GM21786 (cell line): ENCODE data around the gene CHCHD1.
A peak's percentile ranks its signal among the peaks of the same experiment; 100 is the strongest.
"Not testable (repeated sequence)": the region's sequence is repeated elsewhere in the genome, so short reads cannot be mapped to it uniquely, and the experiment has no call there.

Source experiments
- ATAC-seq: cut with Tn5 transposase; IDR thresholded peaks from one replicate; pipeline ENCODE4 v1.9.1; 2021; ENCODE audit not compliant: unreplicated experiment

CHCHD1 gene

DNA sequence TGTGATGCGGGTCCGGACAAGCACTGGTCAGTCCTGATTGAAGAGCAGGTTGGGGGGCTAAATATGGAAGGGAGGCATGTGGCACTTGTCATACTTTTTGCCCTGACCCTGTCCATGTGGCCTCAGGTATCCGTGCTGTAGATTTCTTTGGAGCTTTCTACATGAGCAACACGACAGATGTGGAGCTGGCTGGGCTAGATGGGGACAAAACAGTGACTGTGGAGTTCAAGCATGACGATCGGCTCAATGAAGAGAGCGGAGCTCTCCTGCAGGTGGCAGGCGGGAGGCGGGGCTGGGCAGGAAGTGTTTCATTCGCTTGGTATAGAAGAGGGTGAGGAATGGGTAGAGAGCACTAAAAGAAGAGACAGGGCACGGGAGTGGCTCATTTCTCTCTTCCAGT, 13.0 kb upstream of the CHCHD1 start:
- no peak for ATAC-seq

DNA sequence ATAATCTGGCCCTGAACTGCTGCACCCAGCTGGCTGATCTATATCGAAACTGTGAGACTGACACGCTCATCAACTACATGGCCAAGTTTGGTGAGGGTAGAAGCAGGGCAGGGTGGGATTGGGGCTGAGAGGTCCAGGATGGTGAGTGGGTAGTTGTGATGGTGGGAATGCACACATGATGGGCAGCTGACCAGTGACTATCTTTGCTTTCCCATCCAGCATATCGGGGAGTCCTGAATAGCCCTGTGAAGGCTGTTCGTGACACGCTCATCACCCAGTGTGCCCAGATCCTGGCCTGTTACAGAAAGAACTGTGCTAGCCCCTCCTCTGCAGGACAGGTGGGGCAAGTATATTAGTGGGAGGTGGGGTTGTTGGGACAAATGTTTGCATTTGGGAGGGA, 12.5 kb upstream of the CHCHD1 start:
- ATAC-seq = no peak

DNA sequence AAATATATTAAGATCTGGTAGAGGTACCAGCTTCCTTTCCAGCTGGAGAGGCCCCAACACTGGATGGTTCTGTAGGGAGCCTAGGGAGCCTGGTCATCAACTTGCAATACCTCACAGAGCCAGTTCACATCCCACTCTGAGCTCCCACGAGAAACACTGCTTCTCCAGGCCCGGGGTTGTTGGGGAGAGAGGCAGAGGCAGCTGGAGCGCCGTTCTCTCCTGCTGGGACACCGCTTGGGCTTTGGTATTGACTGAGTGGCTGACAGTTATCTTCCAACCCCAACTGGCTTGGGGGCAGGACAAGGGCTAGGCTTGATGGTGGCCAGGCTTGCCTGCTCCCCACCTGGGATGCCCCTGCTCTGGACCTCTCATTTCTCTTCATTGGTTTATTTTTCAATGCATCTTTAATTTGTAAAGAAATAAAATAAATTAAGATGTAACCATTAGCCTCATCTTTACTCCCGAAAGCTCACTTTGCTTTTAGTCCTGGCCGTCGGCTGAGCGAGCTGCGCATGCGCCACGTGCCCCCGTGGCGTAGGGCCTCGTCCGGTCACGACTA, 10.0 kb upstream of the CHCHD1 start:
- ATAC-seq = no peak

DNA sequence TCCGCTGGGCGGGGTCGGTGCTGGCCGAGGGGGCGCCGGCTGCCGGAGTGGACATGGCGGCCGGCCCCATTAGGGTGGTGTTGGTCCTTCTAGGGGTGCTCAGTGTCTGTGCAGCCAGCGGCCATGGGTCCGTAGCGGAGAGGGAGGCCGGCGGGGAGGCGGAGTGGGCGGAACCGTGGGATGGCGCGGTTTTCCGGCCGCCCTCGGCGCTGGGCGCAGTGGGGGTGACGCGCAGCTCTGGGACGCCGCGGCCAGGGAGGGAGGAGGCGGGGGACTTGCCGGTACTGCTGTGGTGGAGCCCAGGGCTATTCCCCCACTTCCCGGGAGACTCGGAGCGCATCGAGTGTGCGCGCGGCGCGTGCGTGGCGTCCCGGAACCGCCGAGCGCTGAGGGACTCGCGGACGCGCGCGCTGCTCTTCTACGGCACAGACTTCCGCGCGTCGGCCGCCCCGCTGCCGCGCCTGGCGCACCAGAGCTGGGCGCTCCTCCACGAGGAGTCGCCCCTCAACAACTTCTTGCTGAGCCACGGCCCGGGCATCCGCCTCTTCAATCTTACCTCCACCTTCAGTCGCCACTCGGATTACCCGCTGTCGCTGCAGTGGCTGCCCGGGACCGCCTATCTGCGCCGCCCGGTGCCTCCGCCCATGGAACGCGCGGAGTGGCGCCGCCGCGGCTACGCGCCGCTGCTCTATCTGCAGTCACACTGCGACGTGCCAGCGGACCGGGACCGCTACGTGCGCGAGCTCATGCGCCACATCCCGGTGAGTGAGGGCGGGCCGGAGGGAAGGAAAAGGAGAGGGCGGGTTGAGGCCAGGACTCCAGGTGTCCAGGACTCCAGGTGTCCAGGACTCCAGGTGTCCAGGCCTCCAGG, 9.3 kb upstream of the CHCHD1 start:
- peak; percentile 57 for ATAC-seq

GRCh38 chr10:73773152-73773879, 8.5 kb upstream of the CHCHD1 start:
- no peak for ATAC-seq

DNA sequence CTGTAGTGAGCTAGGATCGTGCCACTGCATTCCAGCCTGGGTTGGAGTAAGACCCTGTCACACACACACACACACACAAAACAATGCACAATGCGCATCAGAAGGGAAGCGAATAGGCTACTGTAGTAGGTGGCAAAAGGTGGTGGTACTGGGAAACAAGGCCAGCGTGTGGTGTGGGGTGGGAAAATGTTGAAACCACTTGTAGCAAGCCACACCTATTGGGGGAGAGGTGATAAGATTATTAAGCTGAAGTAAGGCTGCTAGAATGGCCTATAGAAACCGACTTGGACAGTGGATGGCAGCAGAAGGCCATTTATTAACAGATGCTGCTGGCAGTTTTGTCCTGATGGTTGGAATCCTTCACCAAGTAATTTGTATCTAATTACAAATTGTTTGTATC, 7.2 kb upstream of the CHCHD1 start:
- ATAC-seq = no peak

DNA sequence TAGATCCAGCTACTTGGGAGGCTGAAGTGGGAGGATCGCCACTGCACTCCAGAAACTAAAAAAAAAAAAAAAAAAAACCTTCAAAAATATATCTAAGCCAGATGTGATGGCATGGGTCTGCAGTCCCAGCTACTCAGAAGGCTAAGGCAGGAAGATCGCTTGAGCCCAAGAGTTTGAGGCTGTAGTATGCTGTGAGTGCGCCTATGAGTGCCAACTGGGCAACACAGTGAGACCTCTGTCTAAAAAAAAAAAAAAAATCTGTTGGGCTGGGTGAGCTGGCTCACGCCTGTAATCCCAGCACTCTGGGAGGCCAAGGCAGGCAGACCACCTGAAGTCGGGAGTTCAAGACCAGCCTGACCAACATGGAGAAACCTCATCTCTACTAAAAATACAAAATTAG, 2.8 kb upstream of the CHCHD1 start:
- ATAC-seq = no peak

DNA sequence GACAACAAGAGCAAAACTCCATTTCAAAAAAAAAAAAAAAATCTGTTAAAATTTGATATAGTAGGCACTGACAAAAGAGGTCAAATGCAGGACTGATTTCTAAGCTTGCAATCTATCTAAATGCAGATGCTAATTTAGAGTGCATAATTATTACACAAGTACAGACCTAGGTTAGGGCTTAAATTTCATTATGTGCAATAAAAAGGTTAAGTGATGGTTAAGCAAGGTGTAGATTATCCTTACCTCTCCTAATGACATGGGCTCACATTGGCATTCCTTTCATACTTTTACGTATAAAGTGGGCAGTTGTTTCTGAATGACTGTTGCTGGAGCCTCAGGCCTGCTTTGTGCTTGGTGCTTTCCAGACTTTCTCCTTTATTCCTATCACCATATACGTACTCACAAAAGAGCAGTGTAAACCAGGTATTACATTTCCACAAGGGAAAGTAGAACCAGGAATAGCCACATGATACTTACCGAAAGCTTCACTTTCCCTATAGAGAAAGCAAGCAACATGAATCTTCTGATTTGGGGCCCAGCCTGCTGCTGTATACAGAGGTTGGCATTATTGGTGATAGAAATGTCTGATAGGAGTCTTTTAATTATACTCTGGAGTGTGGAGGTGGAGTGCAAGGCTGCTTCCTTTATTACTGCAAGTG, 2.2 kb upstream of the CHCHD1 start:
- ATAC-seq = no peak

- ATAC-seq = no peak
Observed at GRCh38 chr10:73780301-73780700, 1.5 kb upstream of the CHCHD1 start.

DNA sequence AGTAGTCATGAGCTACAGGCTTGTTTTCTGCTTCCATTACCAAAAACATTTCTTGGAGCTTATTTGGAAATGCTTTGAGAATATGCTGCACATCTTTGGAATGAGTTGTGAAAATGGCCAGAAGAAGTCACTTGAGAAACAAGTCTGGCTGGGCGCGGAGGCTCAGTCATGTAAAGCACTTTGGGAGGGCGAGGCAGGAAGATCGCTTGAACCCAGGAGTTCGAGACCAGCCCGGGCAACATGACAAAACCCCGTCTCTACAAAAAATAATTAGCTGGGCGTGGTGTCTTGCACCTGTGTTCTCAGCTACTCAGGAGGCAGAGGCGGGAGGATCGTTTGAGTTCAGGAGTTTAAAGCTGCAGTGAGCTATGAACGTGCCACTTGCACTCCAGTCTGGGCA, 882 bp upstream of the CHCHD1 start:
- ATAC-seq = no peak

DNA sequence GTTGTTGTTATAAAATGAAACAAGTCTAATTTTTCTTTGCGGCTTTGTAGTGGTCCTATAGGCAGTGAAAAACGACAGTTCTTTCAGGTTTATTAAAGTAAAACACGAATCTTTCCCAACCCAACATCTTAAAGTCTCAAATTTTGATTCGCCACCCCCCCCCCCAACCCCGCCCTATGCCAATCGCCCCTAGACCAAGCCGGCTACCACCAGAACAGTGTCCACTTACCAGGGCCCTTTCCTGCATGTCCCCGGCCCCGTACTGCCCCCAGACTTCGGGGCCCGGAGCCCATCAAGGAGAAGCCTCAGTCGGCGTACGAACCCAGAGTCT, 335 bp upstream of the CHCHD1 start:
- no peak for ATAC-seq

DNA sequence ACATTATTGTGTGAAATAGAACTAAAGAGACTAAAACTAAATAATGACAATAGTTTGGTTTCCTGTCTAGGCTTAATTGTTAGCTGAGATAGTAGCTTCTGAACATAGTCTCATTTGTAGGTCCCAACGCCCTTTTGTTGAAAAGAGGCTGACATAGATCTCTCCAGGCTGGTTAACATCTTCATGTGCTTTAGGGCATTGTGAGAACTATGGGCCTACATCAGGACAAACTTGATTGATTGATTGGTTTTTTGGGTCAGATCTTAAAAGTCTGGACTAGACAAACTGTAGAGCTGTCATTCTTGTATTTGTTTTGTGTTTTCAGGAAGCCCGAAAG, 869 bp downstream of the CHCHD1 start:
- ATAC-seq = no peak

- peak; percentile 82 for ATAC-seq
Observed at GRCh38 chr10:73785211-73785720, 3.4 kb downstream of the CHCHD1 start, which contains the start of gene ZSWIM8. Gene ZSWIM8 (plus strand): TSS chr10:73785606. CDS start chr10:73785879, 273 bp downstream.

DNA sequence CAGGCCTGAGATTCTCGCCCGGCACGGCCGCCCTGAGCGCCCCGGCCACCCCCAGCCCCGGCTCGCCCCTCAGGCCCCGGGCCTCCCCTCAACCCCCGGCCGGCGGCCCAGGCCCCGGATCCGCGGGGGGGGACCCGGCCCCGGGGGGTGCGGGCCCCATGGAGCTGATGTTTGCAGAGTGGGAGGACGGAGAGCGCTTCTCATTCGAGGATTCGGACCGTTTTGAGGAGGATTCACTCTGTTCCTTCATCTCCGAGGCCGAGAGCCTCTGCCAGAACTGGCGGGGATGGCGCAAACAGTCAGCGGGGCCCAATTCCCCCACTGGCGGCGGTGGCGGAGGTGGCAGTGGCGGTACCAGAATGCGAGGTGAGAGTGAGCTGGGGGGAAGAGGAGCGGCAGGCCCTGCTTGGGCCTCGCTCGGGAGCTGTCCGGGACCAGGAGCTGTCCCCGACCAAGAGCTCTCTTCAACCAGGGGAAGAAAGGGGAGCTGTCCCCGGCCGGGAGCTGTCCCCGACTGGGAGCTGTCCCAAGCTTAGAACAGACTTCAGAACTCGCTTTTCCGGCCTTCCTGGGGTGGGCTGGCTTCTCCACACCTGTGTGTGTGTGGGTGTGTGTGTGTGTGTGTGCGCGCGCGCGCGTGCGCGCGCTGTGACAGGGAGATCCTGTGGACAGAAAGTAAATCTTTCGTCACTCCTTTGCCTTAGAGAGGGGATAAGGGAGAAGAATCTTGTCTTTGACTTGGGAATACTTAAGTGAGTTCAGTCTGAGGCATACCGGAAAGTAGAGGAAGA, 4.1 kb downstream of the CHCHD1 start:
- peak; percentile 9 for ATAC-seq

DNA sequence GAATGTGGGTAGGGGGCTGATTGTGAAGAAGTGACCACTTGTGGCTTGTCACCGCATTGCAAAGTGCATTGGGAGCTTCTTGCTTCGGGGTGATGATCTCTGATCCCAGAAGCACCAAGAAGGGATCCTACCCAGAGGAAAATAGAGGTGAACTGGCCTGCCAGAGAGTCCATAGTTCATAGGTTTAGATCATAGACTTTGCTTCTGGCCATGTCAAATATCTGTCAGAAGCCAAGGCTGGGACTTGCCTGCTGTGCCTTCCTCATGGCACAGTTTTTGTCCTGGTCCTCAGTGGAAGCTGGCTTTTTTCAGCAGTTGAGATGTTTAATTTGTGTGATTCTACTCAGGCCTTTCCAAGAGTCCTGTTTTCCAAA, 4.7 kb downstream of the CHCHD1 start:
- ATAC-seq = no peak

DNA sequence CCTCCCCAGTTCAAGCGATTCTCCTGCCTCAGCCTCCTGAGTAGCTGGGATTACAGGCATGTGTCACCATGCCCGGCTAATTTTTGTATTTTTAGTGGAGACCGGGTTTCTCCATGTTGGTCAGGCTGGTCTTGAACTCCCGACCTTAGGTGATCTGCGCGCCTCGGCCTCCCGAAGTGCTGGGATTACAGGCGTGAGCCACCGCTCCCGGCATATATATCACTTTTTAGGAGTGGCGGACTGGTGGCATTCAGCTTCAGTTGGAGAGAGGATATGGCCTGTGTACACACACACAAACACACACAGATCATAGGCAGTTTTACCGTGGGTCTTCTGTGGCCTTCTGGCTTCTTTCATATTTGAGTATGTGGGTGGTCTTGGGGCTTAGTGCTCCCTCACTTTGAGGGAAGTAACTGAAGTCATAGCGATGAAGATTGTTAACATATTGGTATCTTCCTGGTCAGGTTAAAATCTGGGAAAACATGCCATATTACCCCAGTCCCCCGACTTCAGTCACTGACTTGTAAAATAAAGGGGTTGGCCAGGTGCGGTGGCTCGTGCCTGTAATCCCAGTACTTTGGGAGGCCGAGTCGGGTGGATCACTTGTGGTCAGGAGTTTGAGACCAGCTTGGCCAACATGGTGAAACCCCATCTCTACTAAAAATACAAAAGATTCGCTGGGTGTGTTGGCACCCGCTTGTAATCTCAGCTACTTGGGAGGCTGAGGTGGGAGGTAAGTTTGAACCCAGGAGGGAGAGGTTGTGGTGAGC, 5.4 kb downstream of the CHCHD1 start:
- ATAC-seq = not testable (repeated sequence)

DNA sequence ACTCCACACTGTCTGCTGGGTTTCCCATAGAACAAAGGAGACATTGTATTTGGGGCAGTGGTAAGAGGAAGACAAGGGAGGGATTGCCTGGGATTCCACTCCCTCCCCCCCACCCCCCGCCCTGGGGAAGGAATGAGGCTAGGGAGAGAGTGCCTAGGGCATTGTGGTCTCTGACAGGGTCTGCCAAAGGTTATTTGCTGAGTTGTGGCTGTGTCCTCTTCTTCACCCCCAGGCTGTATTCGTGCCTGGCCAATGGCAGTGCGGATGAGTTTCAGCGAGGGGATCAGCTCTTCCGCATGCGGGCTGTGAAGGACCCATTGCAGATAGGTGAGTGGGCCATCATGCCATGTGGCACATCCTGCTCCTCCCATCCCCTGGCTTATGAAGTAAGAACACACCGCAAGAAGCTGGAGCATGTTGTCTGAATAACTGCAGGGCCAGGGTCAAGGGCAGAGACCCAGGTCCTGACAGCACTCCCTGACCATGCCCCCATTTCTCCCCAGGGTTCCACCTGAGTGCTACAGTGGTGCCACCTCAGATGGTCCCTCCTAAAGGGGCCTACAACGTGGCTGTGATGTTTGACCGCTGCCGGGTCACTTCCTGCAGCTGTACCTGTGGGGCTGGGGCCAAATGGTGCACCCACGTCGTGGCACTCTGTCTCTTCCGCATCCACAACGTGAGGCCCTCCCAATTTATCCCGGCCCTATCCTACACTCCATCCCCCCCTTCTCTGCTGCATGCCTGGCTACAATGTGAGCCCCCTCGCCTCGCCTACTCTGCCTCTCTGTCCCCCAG, 7.2 kb downstream of the CHCHD1 start:
- ATAC-seq = no peak

GRCh38 chr10:73789659-73790055, 7.8 kb downstream of the CHCHD1 start:
- ATAC-seq = no peak
